GM19324 (cell line): Measurements from ENCODE around the gene EVI5.

Experiments used
- ATAC-seq: cut with Tn5 transposase; IDR thresholded peaks from one replicate; pipeline ENCODE4 v1.9.1; 2021; ENCODE audit warnings: mild to moderate bottlenecking, moderate library complexity; ENCODE audit not compliant: unreplicated experiment, low FRiP score

EVI5 gene

DNA sequence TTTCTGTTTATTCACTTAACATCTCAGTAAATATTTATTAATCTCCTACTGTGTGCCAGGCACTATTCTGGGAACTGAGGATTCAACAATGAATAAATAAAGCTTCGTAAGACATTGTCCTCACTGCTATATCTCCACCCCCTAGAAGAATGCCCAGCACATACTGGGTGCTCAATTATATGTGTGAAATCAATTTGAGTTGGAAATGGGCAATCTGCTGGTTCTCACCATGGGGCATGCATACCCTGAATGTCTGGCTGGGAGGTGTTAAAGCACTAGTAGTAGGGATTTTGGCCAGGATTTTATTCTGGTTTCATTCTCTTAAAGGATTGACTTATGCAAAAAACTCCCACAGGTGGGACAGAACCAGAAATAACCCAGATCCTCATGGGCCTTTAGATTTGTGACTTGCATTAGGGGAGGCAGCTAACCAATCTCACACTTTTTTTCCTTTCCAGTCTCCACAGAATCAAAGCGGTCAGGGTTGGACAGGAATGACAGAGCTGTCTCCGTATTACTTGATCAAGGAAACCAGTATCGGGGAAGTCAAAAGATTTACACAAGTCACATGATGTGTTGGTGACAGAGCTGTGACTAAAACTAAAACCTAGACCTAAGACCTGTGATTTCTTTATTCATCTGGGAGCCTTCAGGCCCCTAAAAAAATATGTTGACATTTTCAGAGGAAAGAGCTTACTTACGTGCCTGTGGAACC lies 311.0 kb downstream of the EVI5 start:
- no peak for ATAC-seq

DNA sequence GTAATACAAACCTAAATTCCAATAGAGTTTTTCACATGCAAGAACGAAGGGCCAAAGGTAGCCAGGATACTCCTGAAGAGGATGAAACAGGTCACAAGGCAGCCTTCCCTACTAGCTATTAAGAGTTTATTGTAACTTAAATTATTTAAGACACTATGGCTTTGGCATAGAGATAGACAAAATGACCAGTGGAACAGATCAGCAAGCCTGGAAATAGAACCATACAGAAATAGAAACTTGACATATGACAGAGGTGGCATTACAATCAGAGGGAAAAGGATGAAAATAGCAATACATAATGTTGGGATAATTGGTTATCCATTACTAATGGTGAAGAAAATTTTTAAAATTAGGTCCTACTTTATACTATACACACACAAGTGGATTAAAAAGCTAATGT lies 314.7 kb downstream of the EVI5 start:
- no peak for ATAC-seq

DNA sequence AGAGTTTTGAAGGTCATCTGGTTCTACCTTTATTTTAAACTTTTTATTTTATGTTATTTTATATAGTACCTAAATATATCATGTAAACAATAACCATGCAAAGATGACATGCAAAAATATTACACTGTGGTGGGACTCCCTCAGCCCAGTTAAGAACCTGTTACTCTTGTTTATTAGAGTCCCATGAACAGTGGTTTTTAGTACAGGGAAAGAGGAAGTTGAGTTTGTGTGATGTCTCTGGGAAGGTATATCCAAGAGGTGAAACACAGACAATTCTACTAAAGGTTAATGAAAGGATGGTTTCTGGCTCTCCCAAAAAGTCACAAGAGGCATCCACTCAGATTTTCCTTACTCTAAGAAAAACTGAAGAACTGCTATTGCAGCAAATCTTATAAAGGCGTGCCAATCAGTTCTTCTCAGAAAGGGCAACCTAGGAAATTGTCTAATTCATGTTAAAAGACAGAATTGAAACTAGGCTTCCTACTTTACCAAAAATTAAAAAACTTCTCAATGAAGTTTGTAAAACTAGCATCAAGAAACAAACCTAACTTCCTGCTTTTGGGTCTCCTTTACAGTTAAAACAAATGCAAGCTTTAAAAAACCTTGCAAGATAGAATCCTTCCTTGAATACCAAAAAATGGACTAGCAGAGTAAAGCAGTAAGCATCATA lies 318.1 kb downstream of the EVI5 start:
- no peak for ATAC-seq

DNA sequence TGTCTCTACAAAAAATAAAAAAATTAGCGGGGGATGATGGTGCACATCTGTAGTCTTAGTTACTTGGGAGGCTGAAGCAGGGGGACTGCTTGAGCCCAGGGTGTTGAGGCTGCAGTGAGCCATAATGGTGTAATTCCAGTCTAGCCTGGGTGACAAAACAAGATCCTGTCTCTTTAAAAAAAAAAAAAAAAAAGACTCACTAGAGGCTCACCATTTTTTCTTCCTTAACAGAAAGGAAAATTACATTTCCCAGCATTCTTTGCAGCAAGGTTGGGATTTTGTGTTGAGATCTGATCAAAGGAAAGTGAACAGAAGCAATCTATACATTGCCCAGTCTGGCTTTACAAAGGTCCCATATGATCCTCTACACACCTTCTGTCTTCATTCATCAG lies 319.7 kb downstream of the EVI5 start:
- ATAC-seq = no peak

DNA sequence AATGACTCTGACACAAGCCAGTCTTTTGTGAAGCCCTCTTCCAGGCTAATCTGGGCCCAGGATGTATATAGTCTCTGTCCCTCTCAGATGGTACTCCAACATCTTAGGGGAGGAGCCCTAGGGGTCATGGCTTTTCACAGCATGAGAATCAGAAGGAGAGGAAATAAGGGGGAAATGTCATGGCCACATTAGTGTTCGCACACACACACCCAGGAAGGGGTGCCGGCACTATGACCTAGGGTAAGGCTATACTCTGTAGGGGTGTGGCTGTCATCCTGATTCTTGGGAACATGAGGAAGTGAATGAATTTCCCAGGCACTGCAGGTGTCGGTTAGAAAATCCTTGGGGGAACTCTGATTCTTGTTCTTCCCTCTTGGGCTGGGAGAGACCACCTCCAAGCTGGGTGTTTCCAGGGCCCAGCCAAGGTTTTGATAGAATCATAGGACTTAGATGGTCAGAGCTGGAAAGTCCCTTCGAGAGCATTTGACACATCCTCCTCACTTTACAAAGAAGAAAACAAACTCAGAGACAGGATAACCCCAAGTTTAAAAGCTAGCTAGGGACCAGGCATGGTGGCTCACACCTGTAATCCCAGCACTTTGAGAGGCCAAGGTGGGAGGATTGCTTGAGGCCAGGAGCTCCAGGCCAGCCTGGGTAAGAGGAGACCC lies 320.2 kb downstream of the EVI5 start:
- ATAC-seq = no peak

DNA sequence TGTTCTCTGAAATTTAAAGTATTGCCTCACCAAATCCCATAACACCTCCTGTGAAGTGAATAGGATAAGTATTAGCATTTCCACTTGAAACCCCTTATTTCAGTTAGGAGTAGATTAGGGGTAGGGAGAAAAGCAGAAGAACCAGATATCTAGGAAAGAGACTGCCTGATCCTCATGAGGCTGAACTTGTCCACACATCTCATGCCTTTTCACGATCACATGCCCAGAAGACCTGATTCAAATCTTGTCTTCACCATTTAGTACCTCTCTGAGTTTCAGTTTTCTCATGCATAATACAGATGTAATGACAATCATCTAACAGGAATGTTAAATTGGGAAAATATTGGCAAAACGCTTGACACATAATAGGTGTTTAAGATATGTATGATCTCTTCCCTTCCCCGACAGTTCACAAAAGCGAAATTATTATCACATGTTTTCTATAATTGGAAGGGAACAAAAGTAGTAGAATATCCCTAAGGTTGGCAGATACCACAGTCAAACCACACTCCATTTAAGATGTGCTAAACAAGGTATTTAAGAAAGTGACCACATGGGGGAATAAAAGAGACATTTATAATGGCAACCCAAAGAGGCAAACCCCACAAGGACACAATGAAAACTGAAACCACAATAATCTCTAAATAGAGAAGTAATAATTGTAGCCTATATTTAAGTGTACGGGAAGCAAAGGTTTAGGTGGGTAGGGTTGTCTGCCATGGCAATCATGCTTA lies 323.4 kb downstream of the EVI5 start:
- ATAC-seq = peak; percentile 66

DNA sequence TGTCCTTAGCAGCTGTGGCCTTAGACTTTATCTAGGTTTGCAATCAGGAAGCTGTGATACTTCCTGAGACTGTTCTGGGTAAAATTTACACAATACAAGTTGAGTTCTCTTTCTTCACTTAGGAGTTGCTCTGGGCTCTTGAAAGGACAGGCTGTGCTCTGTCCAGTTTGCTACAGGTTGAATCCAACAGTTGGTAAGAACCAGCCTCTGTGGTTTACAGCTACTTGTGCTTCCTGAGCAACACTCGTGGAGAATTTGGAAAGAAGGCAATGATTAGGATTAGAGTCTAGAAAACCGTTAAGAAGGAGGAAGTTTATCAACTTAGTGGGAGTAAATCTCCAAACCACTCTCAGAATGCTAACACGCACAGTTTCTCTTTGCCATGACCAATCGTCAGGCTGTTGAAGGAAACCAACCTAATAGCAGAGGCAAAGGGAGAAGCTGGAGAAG lies 325.0 kb downstream of the EVI5 start:
- ATAC-seq = no peak
